ENCODE data around the gene DSTYK. TPM values are rescaled to one million over a fixed set of nuclear protein-coding genes. Genes with fewer than 3 reads are reported as not detected.

The DSTYK gene
- total RNA-seq, 1 donor from 2014 or later: 5.8 TPM

GRCh38 chr1:205204552-205204951 lies 7.0 kb downstream of the DSTYK start:
- TF ChIP-seq, protein P1, sequence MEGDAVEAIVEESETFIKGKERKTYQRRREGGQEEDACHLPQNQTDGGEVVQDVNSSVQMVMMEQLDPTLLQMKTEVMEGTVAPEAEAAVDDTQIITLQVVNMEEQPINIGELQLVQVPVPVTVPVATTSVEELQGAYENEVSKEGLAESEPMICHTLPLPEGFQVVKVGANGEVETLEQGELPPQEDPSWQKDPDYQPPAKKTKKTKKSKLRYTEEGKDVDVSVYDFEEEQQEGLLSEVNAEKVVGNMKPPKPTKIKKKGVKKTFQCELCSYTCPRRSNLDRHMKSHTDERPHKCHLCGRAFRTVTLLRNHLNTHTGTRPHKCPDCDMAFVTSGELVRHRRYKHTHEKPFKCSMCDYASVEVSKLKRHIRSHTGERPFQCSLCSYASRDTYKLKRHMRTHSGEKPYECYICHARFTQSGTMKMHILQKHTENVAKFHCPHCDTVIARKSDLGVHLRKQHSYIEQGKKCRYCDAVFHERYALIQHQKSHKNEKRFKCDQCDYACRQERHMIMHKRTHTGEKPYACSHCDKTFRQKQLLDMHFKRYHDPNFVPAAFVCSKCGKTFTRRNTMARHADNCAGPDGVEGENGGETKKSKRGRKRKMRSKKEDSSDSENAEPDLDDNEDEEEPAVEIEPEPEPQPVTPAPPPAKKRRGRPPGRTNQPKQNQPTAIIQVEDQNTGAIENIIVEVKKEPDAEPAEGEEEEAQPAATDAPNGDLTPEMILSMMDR (conservative IDR thresholded peaks at IDR 0.05; ENCODE audit: low read depth, low read length): no peak
- no peak overlapping the region for H3K4me3 ChIP-seq (ENCODE audit: low read depth, low read length)
- no peak for DNase-seq (ENCODE audit: low read depth)

- TF ChIP-seq, protein P1 (conservative IDR thresholded peaks at IDR 0.05; ENCODE audit: low read depth, low read length): no peak
- DNase-seq (ENCODE audit: low read depth): no peak
- no peak overlapping the region for H3K4me3 ChIP-seq (ENCODE audit: low read depth, low read length)
Measured at GRCh38 chr1:205199931-205200299, 11.6 kb downstream of the DSTYK start.

DNA sequence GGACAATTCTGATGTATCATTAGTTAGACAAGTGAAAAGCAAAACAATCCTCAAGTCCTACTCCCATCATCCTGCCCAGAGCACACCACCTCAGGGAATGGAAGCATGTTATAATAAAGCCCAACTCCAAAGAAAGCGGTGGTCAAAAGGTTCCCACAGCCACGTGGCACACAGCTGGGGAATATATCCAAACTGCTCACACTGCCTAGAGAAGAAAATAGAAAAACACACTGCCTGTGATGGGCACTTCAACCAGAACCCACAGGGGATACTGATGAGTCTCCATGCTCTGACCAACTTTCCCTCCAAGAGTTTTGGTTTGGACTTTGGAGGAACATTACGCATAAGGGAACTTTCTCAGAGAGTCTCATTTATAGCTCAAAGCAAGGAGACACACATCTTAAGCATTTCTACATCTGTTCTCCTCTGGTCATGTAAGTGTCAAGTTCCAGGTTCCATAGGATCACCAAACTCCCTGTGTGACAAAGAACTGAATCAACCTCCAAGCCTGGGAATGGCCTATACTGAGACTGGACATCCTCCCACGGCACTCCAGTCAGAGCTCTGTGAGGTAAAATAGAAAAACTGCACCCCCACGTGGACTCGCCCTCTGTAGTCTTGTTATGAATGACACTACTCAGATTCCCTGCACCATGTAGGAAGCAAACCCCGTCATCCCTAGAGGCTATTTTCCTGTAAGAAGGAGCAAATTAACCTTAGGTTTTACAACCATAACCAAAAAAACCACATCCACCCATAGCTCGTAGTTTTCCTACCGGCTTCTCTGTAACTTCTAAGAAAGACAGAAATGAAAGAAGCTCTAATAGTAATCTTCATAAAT lies 12.2 kb downstream of the DSTYK start:
- no peak overlapping the region for H3K4me3 ChIP-seq (ENCODE audit: low read depth, low read length)
- TF ChIP-seq, protein P1 (conservative IDR thresholded peaks at IDR 0.05; ENCODE audit: low read depth, low read length): no peak
- DNase-seq (ENCODE audit: low read depth): no peak

- H3K4me3 ChIP-seq (ENCODE audit: low read depth, low read length): no peak overlapping the region
- TF ChIP-seq, protein P1 (conservative IDR thresholded peaks at IDR 0.05; ENCODE audit: low read depth, low read length): no peak
- no peak for DNase-seq (ENCODE audit: low read depth)
Measured at GRCh38 chr1:205192287-205192686, 19.2 kb downstream of the DSTYK start.

GRCh38 chr1:205191622-205192021 lies 19.9 kb downstream of the DSTYK start:
- DNase-seq (ENCODE audit: low read depth): no peak
- TF ChIP-seq, protein P1 (conservative IDR thresholded peaks at IDR 0.05; ENCODE audit: low read depth, low read length): no peak
- H3K4me3 ChIP-seq (ENCODE audit: low read depth, low read length): no peak overlapping the region

DNA sequence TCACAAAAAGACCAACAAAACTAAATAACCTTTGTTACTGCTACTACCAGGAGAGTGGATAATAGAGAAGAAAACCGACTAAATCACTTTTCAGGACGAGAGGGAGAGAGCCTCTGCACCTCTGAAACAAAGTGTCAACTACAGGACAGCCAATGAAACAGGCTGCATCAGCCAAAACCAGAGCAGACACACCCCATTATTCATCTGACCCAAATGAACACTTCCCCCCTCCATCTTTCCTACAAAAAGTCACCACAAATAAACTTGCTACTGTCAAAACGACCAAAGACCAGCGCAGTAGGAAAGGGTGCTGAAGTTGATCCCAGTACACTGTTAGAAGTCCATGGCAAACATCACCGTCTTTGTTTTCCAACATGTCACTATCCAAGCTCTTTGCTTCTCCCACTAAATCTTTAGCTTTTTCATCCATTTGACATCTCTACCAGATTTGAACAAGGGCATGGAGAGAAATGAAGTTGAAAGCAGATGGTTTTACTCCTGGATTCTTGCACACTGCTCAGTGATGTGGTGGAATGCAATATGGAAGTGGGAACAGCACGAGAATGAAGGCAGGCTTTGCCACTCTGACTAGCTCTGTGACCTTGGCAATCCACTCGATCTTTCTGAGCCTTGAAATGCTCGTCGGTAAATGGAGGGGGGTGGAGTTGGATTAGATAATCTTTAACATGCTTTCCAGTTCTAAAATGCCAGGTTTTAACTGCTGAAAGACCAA lies 20.5 kb downstream of the DSTYK start:
- TF ChIP-seq, protein P1 (conservative IDR thresholded peaks at IDR 0.05; ENCODE audit: low read depth, low read length): no peak
- no peak for DNase-seq (ENCODE audit: low read depth)
- peak overlapping the region; percentile 14 for H3K4me3 ChIP-seq (ENCODE audit: low read depth, low read length)
